ENCODE data around the gene KCNA1.

DNA sequence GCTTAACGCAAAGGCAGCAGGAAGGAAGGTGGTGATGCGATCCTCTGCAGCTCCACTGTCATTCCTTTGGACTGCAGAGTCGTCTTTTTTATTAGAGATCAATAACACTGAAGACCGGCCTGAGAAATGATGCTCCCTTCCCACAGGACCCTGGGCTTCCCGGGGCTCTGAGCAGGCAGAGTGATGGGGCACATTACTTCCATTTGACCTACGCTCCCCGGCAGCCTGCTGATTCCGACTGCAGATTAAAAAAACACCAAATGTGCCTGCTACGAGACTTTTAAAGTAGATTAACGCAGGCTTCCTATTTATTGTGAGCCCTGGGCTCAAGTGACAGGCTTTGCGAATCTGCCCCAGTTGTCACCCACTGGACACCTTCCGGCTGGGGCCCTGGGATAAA, 37.5 kb downstream of the KCNA1 start:
- TF ChIP-seq, protein P1, sequence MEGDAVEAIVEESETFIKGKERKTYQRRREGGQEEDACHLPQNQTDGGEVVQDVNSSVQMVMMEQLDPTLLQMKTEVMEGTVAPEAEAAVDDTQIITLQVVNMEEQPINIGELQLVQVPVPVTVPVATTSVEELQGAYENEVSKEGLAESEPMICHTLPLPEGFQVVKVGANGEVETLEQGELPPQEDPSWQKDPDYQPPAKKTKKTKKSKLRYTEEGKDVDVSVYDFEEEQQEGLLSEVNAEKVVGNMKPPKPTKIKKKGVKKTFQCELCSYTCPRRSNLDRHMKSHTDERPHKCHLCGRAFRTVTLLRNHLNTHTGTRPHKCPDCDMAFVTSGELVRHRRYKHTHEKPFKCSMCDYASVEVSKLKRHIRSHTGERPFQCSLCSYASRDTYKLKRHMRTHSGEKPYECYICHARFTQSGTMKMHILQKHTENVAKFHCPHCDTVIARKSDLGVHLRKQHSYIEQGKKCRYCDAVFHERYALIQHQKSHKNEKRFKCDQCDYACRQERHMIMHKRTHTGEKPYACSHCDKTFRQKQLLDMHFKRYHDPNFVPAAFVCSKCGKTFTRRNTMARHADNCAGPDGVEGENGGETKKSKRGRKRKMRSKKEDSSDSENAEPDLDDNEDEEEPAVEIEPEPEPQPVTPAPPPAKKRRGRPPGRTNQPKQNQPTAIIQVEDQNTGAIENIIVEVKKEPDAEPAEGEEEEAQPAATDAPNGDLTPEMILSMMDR (IDR thresholded peaks at IDR 0.05; ENCODE audit: extremely low read depth in 1 of 2, insufficient read depth in 1 of 2, low read depth in 1 of 2, low read length in 2 of 2): no peak
- TF ChIP-seq POLR2A (IDR thresholded peaks at IDR 0.05; ENCODE audit: low read depth, low read length): no peak
